ENCODE results near the gene MYL11. TPM values are rescaled to one million over a fixed set of nuclear protein-coding genes. Genes with fewer than 3 reads are reported as not detected.

The MYL11 gene
- total RNA-seq, 1 experiment from 2014 or later = not detected

DNA sequence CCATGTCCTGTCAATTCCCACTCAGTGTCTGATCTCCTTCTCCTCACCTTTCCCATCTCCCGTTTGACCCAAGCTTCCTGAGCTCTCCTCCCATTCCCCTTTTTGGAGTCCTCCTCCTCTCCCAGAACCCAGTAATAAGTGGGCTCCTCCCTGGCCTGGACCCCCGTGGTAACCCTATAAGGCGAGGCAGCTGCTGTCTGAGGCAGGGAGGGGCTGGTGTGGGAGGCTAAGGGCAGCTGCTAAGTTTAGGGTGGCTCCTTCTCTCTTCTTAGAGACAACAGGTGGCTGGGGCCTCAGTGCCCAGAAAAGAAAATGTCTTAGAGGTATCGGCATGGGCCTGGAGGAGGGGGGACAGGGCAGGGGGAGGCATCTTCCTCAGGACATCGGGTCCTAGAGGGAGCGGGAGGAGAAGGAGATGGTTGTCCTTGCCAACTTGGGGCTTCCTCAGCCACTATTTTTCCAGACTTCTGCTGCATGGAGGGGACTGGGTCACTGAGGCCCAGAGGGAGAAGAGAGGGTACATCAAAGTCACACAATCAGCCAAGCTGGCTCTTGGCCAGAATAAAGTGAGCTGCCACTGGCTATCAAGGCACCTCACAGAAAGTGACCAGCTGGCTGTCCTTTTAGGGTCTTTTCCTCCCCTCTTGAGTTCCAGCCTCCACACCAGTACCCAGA is 2.4 kb upstream of the MYL11 start:
- Histone ChIP-seq H3K36me3 (replicated peaks; ENCODE audit: control insufficient read depth, insufficient read depth, low read length) (no peaks in the 10 kb centered on the region), H3K4me3 (ENCODE audit: insufficient read depth, low read depth, low read length) (no peak overlapping the region), H3K27me3 (ENCODE audit: control insufficient read depth, insufficient read depth, low read length) (no peaks in the 10 kb centered on the region)
- DNase-seq = no peak

DNA sequence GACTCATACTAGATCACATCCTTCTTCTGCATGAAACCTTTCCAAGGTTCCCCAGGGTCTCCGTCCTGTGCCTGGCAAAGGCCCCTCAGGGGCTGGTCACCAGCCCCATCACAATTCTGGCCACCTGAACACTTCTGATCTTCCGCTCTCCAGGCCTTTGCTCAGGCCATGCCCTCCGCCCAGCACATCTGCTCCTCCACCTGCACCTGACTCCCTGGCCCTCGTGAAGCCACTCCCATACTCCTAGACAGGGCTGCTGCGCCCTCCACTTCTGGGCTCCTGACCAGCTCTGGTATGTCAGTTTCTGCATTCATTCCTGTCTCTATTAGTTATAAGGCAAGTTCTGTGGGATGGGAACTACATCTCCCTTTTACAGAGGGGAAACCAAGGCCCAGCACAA is 1.9 kb upstream of the MYL11 start:
- no peak for DNase-seq
- Histone ChIP-seq H3K27me3 (ENCODE audit: control insufficient read depth, insufficient read depth, low read length) (no peaks in the 10 kb centered on the region), H3K4me3 (ENCODE audit: insufficient read depth, low read depth, low read length) (no peak overlapping the region), H3K36me3 (replicated peaks; ENCODE audit: control insufficient read depth, insufficient read depth, low read length) (no peaks in the 10 kb centered on the region)

- H3K36me3 ChIP-seq (replicated peaks; ENCODE audit: control insufficient read depth, insufficient read depth, low read length) = no peaks in the 10 kb centered on the region
- no peaks in the 10 kb centered on the region for H3K27me3 ChIP-seq (ENCODE audit: control insufficient read depth, insufficient read depth, low read length)
- no peak overlapping the region for H3K4me3 ChIP-seq (ENCODE audit: insufficient read depth, low read depth, low read length)
- no peak for DNase-seq
Observed at GRCh38 chr16:30375864-30376263, 1.3 kb downstream of the MYL11 start.

GRCh38 chr16:30376461-30376902 is 1.9 kb downstream of the MYL11 start:
- Histone ChIP-seq H3K36me3 (replicated peaks; ENCODE audit: control insufficient read depth, insufficient read depth, low read length) (no peaks in the 10 kb centered on the region), H3K4me3 (ENCODE audit: insufficient read depth, low read depth, low read length) (no peak overlapping the region), H3K27me3 (ENCODE audit: control insufficient read depth, insufficient read depth, low read length) (no peaks in the 10 kb centered on the region)
- DNase-seq = no peak

DNA sequence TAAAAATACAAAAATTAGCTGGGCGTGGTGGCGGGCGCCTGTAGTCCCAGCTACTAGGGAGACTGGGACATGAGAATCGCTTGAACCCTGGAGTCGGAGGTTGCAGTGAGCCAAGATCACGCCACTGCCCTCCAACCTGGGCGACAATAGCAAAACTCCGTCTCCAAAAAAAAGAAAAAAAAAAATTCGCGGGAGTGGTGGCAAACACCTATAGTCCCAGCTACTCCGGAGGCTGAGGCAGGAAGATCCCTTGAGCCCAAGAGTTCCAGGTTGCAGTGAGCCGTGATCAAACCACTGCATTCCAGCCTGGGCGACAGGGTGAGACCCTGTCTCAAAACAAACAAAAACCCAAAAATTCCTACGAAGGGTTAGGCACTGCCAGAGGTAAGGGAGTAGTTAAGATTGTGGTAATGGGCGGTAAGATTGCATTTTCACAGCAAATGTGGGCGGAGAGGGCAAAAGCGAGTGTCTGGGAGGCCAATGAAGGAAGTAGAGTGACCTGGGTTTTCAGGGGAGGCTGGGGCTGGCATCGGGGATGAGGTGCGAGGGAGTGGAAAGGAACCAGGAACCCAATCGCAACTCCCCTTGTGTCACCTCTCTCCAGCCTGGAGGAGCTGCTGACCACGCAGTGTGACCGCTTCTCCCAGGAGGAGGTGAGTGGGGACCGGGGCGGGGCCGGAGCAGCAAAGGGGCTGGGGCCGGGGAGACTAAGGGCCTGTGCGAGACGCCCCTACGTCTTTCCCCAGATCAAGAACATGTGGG is 2.6 kb downstream of the MYL11 start:
- Histone ChIP-seq H3K27me3 (ENCODE audit: control insufficient read depth, insufficient read depth, low read length) (no peaks in the 10 kb centered on the region), H3K36me3 (replicated peaks; ENCODE audit: control insufficient read depth, insufficient read depth, low read length) (no peaks in the 10 kb centered on the region), H3K4me3 (ENCODE audit: insufficient read depth, low read depth, low read length) (peak overlapping the region; percentile 68)
- DNase-seq = no peak

DNA sequence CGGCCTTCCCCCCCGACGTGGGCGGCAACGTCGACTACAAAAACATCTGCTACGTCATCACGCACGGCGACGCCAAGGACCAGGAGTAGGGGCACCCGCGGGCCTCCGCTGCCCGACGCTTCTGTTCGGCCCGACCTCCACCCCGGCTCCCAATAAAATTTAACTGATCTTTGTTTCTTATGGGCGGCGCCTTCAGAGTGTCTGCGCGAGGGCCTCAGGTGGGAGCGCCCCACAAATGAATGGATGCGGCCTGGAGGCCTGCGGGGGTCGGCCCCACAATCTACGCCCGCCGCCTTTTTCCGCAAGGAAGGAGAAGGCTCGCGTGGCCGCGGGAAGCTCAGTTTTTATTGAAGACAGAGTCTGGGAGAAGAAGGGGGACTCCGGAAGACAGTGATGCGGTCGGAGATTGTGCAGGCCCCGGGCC is 3.2 kb downstream of the MYL11 start:
- H3K27me3 ChIP-seq (ENCODE audit: control insufficient read depth, insufficient read depth, low read length) = no peaks in the 10 kb centered on the region
- H3K4me3 ChIP-seq (ENCODE audit: insufficient read depth, low read depth, low read length) = peak overlapping the region; percentile 68
- H3K36me3 ChIP-seq (replicated peaks; ENCODE audit: control insufficient read depth, insufficient read depth, low read length) = no peaks in the 10 kb centered on the region
- DNase-seq = peak; percentile 92

DNA sequence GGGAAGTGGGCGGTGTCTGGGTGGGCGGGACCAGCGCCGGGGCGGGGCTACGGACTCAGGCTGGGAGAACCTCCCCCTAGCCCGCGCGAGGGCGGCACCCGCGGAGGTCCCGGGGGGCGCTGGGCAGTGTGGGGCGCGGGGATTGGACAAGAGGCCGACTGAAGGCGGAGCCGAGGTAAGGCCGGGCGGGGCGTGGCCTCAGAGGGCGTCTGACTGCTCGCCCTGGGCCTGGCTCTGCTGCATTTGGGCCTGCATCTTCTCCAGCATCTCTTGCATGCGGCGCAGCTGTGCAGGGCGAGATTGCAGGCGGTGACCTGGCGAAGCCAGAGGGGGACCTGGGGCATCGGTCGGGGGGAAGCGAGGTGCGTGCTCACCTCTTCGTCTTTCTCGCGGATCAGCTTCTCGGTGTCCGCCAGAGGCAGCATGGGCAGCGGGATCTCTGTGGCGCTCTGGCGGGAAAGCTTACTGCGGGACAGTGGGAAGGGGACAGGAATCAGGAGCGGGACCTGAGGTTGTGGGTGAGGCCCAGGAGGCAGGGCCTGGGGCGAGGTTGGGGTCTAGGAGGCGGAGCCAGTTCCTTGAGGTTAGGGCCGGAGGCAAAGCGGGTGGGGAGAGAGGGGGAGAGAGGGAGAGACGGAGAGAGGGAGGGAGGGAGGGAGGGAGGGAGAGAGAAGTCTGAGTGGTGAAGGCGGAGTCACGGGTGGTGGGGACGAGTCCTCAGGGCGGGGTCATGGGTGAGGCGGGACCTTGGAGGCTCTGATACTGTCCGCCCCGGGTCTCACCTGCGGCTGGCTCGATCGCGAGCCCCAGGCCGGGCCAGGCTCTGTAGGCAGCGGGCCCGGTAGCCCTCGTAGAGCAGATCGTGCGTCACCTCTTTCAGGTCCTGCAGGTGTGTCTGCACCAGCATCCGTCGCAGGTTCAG is 3.9 kb downstream of the MYL11 start:
- Histone ChIP-seq H3K27me3 (ENCODE audit: control insufficient read depth, insufficient read depth, low read length) (no peaks in the 10 kb centered on the region), H3K36me3 (replicated peaks; ENCODE audit: control insufficient read depth, insufficient read depth, low read length) (no peaks in the 10 kb centered on the region), H3K4me3 (ENCODE audit: insufficient read depth, low read depth, low read length) (peak overlapping the region; percentile 89)
- peak; percentile 100 for DNase-seq

GRCh38 chr16:30379158-30379783 is 4.7 kb downstream of the MYL11 start:
- peak overlapping the region; percentile 89 for H3K4me3 ChIP-seq (ENCODE audit: insufficient read depth, low read depth, low read length)
- DNase-seq = peak; percentile 61
- H3K36me3 ChIP-seq (replicated peaks; ENCODE audit: control insufficient read depth, insufficient read depth, low read length) = no peaks in the 10 kb centered on the region
- no peaks in the 10 kb centered on the region for H3K27me3 ChIP-seq (ENCODE audit: control insufficient read depth, insufficient read depth, low read length)

GRCh38 chr16:30380072-30380802 is 5.6 kb downstream of the MYL11 start:
- Histone ChIP-seq H3K4me3 (ENCODE audit: insufficient read depth, low read depth, low read length) (no peak overlapping the region), H3K36me3 (replicated peaks; ENCODE audit: control insufficient read depth, insufficient read depth, low read length) (no peaks in the 10 kb centered on the region), H3K27me3 (ENCODE audit: control insufficient read depth, insufficient read depth, low read length) (no peaks in the 10 kb centered on the region)
- DNase-seq = no peak

DNA sequence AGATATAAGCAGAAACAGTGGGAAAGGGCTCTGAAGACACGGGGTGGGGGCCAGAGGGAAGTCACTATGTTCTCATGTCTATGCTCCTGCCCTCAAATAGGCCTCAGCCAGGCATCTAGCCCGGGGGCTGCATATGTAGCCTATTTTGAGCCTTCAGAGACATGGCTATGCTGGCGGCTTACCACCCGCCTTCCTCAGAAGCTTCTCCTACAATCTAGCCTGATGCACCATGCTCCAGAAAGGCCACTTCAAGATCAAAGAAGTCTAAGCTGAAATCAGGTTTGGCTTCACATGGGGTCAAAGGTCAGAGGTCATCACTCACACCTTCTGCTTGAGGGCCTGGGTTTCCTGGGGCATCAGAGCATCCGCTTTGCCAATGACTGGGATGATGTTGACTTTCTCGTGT is 6.2 kb downstream of the MYL11 start:
- no peak overlapping the region for H3K4me3 ChIP-seq (ENCODE audit: insufficient read depth, low read depth, low read length)
- no peaks in the 10 kb centered on the region for H3K36me3 ChIP-seq (replicated peaks; ENCODE audit: control insufficient read depth, insufficient read depth, low read length)
- H3K27me3 ChIP-seq (ENCODE audit: control insufficient read depth, insufficient read depth, low read length) = no peaks in the 10 kb centered on the region
- DNase-seq = no peak

GRCh38 chr16:30381291-30382041 is 6.9 kb downstream of the MYL11 start:
- no peaks in the 10 kb centered on the region for H3K27me3 ChIP-seq (ENCODE audit: control insufficient read depth, insufficient read depth, low read length)
- no peak for DNase-seq
- no peaks in the 10 kb centered on the region for H3K36me3 ChIP-seq (replicated peaks; ENCODE audit: control insufficient read depth, insufficient read depth, low read length)
- H3K4me3 ChIP-seq (ENCODE audit: insufficient read depth, low read depth, low read length) = no peak overlapping the region

- Histone ChIP-seq H3K4me3 (ENCODE audit: insufficient read depth, low read depth, low read length) (no peak within 1 kb of the TSS), H3K27me3 (ENCODE audit: control insufficient read depth, insufficient read depth, low read length) (no peaks in the 10 kb centered on the region), H3K36me3 (replicated peaks; ENCODE audit: control insufficient read depth, insufficient read depth, low read length) (no peaks in the 10 kb centered on the region)
- no peak for DNase-seq
Observed at GRCh38 chr16:30382111-30382881, 7.7 kb downstream of the MYL11 start, which contains the start of gene SEPTIN1. SEPTIN1 (minus strand) TSS chr16:30382561; CDS start chr16:30382542, 19 bp downstream.

Data from H7 (cell line).